Measurements from ENCODE around the gene CCDC74B. TPM values are rescaled to one million over a fixed set of nuclear protein-coding genes. Genes with fewer than 3 reads are reported as not detected.
A peak's percentile ranks its signal among the peaks of the same experiment; 100 is the strongest.
"Not testable (repeated sequence)": the region's sequence is repeated elsewhere in the genome, so short reads cannot be mapped to it uniquely, and the experiment has no call there.

The CCDC74B gene
- polyA plus RNA-seq, 4 donors, result 10.8 to 15.1 (median 13.5) TPM

- DNase-seq (ENCODE audit: low read depth in 4 of 4, low spot score in 3 of 4), result not testable (repeated sequence)
Measured at GRCh38 chr2:130169163-130169562, 24.3 kb upstream of the CCDC74B start.

- not testable (repeated sequence) for DNase-seq (ENCODE audit: low read depth in 4 of 4, low spot score in 3 of 4)
Measured at GRCh38 chr2:130166611-130167010, 21.7 kb upstream of the CCDC74B start.

- no peak for DNase-seq (ENCODE audit: low read depth in 4 of 4, low spot score in 3 of 4)
Measured at GRCh38 chr2:130165293-130166016, 20.5 kb upstream of the CCDC74B start.

- no peak for DNase-seq (ENCODE audit: low read depth in 4 of 4, low spot score in 3 of 4)
Measured at GRCh38 chr2:130162968-130163367, 18.1 kb upstream of the CCDC74B start.

- not testable (repeated sequence) for DNase-seq (ENCODE audit: low read depth in 4 of 4, low spot score in 3 of 4)
Measured at GRCh38 chr2:130162486-130162885, 17.6 kb upstream of the CCDC74B start.

- DNase-seq (ENCODE audit: low read depth in 4 of 4, low spot score in 3 of 4), result not testable (repeated sequence)
Measured at GRCh38 chr2:130160838-130161705, 16.2 kb upstream of the CCDC74B start.

GRCh38 chr2:130160131-130160530, 15.2 kb upstream of the CCDC74B start:
- no peak for DNase-seq (ENCODE audit: low read depth in 4 of 4, low spot score in 3 of 4)

- DNase-seq (ENCODE audit: low read depth in 4 of 4, low spot score in 3 of 4), result not testable (repeated sequence)
Measured at GRCh38 chr2:130159376-130159775, 14.5 kb upstream of the CCDC74B start.

- DNase-seq (ENCODE audit: low read depth in 4 of 4, low spot score in 3 of 4), result no peak
Measured at GRCh38 chr2:130158631-130159030, 13.7 kb upstream of the CCDC74B start.

- DNase-seq (ENCODE audit: low read depth in 4 of 4, low spot score in 3 of 4), result not testable (repeated sequence)
Measured at GRCh38 chr2:130157825-130158514, 13.1 kb upstream of the CCDC74B start.

GRCh38 chr2:130157354-130157753, 12.4 kb upstream of the CCDC74B start:
- DNase-seq (ENCODE audit: low read depth in 4 of 4, low spot score in 3 of 4), result not testable (repeated sequence)

GRCh38 chr2:130156624-130157004, 11.7 kb upstream of the CCDC74B start:
- DNase-seq (ENCODE audit: low read depth in 4 of 4, low spot score in 3 of 4), result no peak

GRCh38 chr2:130155956-130156623, 11.2 kb upstream of the CCDC74B start:
- peak in 1 of 4 donors; percentile 35 for DNase-seq (ENCODE audit: low read depth in 4 of 4, low spot score in 3 of 4)

GRCh38 chr2:130154773-130155765, 10.2 kb upstream of the CCDC74B start:
- no peak for DNase-seq (ENCODE audit: low read depth in 4 of 4, low spot score in 3 of 4)

GRCh38 chr2:130154423-130154770, 9.5 kb upstream of the CCDC74B start:
- DNase-seq (ENCODE audit: low read depth in 4 of 4, low spot score in 3 of 4), result not testable (repeated sequence)

GRCh38 chr2:130153721-130154422, 9.0 kb upstream of the CCDC74B start:
- not testable (repeated sequence) for DNase-seq (ENCODE audit: low read depth in 4 of 4, low spot score in 3 of 4)

- DNase-seq (ENCODE audit: low read depth in 4 of 4, low spot score in 3 of 4), result no peak
Measured at GRCh38 chr2:130152816-130153595, 8.1 kb upstream of the CCDC74B start.
